Measurements from ENCODE around the gene QTRT2.

The QTRT2 gene

GRCh38 chr3:114080201-114080600 lies 23.7 kb downstream of the QTRT2 start:
- no peaks in the 10 kb centered on the region for H3K9me3 ChIP-seq (ENCODE audit: low read length)
- H3K9ac ChIP-seq (ENCODE audit: low read length) = no peak overlapping the region
- peaks cover 56% of the 10 kb centered on the region for H3K36me3 ChIP-seq (ENCODE audit: insufficient read depth, low read length)
- no peak overlapping the region for H3K27ac ChIP-seq (ENCODE audit: low read depth, low read length)
- H3K4me3 ChIP-seq (ENCODE audit: low read depth in 1 of 2, low read length in 2 of 2) = no peak overlapping the region
- H3K4me1 ChIP-seq (ENCODE audit: insufficient read depth, low read length) = no peaks in the 10 kb centered on the region
- H3K27me3 ChIP-seq (ENCODE audit: control insufficient read depth in 1 of 2, insufficient read depth in 2 of 2, low read length in 2 of 2) = no peaks in the 10 kb centered on the region

GRCh38 chr3:114081037-114081436 lies 24.5 kb downstream of the QTRT2 start:
- Histone ChIP-seq H3K4me1 (ENCODE audit: insufficient read depth, low read length) (no peaks in the 10 kb centered on the region), H3K27ac (ENCODE audit: low read depth, low read length) (no peak overlapping the region), H3K4me3 (ENCODE audit: low read depth in 1 of 2, low read length in 2 of 2) (no peak overlapping the region), H3K9ac (ENCODE audit: low read length) (no peak overlapping the region), H3K36me3 (ENCODE audit: insufficient read depth, low read length) (peaks cover 62% of the 10 kb centered on the region), H3K9me3 (ENCODE audit: low read length) (no peaks in the 10 kb centered on the region), H3K27me3 (ENCODE audit: control insufficient read depth in 1 of 2, insufficient read depth in 2 of 2, low read length in 2 of 2) (no peaks in the 10 kb centered on the region)

- Histone ChIP-seq H3K27me3 (ENCODE audit: control insufficient read depth in 1 of 2, insufficient read depth in 2 of 2, low read length in 2 of 2) (no peaks in the 10 kb centered on the region), H3K36me3 (ENCODE audit: insufficient read depth, low read length) (peaks cover 52% of the 10 kb centered on the region), H3K9me3 (ENCODE audit: low read length) (no peaks in the 10 kb centered on the region), H3K27ac (ENCODE audit: low read depth, low read length) (no peak overlapping the region), H3K4me3 (ENCODE audit: low read depth in 1 of 2, low read length in 2 of 2) (no peak overlapping the region), H3K4me1 (ENCODE audit: insufficient read depth, low read length) (no peaks in the 10 kb centered on the region), H3K9ac (ENCODE audit: low read length) (no peak overlapping the region)
These were observed 26.6 kb downstream of the QTRT2 start for GRCh38 chr3:114083112-114083511.

- Histone ChIP-seq H3K9ac (ENCODE audit: low read length) (no peak overlapping the region), H3K9me3 (ENCODE audit: low read length) (no peaks in the 10 kb centered on the region), H3K4me1 (ENCODE audit: insufficient read depth, low read length) (no peaks in the 10 kb centered on the region), H3K27ac (ENCODE audit: low read depth, low read length) (no peak overlapping the region), H3K4me3 (ENCODE audit: low read depth in 1 of 2, low read length in 2 of 2) (no peak overlapping the region), H3K36me3 (ENCODE audit: insufficient read depth, low read length) (peaks cover 40% of the 10 kb centered on the region), H3K27me3 (ENCODE audit: control insufficient read depth in 1 of 2, insufficient read depth in 2 of 2, low read length in 2 of 2) (no peaks in the 10 kb centered on the region)
These were observed 29.8 kb downstream of the QTRT2 start for GRCh38 chr3:114086356-114086755.

GRCh38 chr3:114089675-114090074 lies 33.1 kb downstream of the QTRT2 start:
- H3K4me3 ChIP-seq (ENCODE audit: low read depth in 1 of 2, low read length in 2 of 2) = no peak overlapping the region
- no peak overlapping the region for H3K9ac ChIP-seq (ENCODE audit: low read length)
- H3K9me3 ChIP-seq (ENCODE audit: low read length) = no peaks in the 10 kb centered on the region
- peaks cover 16% of the 10 kb centered on the region for H3K36me3 ChIP-seq (ENCODE audit: insufficient read depth, low read length)
- no peaks in the 10 kb centered on the region for H3K27me3 ChIP-seq (ENCODE audit: control insufficient read depth in 1 of 2, insufficient read depth in 2 of 2, low read length in 2 of 2)
- no peak overlapping the region for H3K27ac ChIP-seq (ENCODE audit: low read depth, low read length)
- H3K4me1 ChIP-seq (ENCODE audit: insufficient read depth, low read length) = no peaks in the 10 kb centered on the region

- Histone ChIP-seq H3K27ac (ENCODE audit: low read depth, low read length) (no peak overlapping the region), H3K4me3 (ENCODE audit: low read depth in 1 of 2, low read length in 2 of 2) (no peak overlapping the region), H3K9ac (ENCODE audit: low read length) (no peak overlapping the region), H3K9me3 (ENCODE audit: low read length) (no peaks in the 10 kb centered on the region), H3K36me3 (ENCODE audit: insufficient read depth, low read length) (no peaks in the 10 kb centered on the region), H3K27me3 (ENCODE audit: control insufficient read depth in 1 of 2, insufficient read depth in 2 of 2, low read length in 2 of 2) (no peaks in the 10 kb centered on the region), H3K4me1 (ENCODE audit: insufficient read depth, low read length) (no peaks in the 10 kb centered on the region)
These were observed 35.8 kb downstream of the QTRT2 start for GRCh38 chr3:114092151-114093015.

GRCh38 chr3:114093016-114093380 lies 36.5 kb downstream of the QTRT2 start:
- Histone ChIP-seq H3K4me1 (ENCODE audit: insufficient read depth, low read length) (no peaks in the 10 kb centered on the region), H3K27ac (ENCODE audit: low read depth, low read length) (no peak overlapping the region), H3K9ac (ENCODE audit: low read length) (no peak overlapping the region), H3K9me3 (ENCODE audit: low read length) (no peaks in the 10 kb centered on the region), H3K36me3 (ENCODE audit: insufficient read depth, low read length) (no peaks in the 10 kb centered on the region), H3K4me3 (ENCODE audit: low read depth in 1 of 2, low read length in 2 of 2) (no peak overlapping the region), H3K27me3 (ENCODE audit: control insufficient read depth in 1 of 2, insufficient read depth in 2 of 2, low read length in 2 of 2) (no peaks in the 10 kb centered on the region)

- H3K4me3 ChIP-seq (ENCODE audit: low read depth in 1 of 2, low read length in 2 of 2) = no peak overlapping the region
- no peak overlapping the region for H3K9ac ChIP-seq (ENCODE audit: low read length)
- H3K27me3 ChIP-seq (ENCODE audit: control insufficient read depth in 1 of 2, insufficient read depth in 2 of 2, low read length in 2 of 2) = no peaks in the 10 kb centered on the region
- no peaks in the 10 kb centered on the region for H3K4me1 ChIP-seq (ENCODE audit: insufficient read depth, low read length)
- H3K36me3 ChIP-seq (ENCODE audit: insufficient read depth, low read length) = no peaks in the 10 kb centered on the region
- H3K27ac ChIP-seq (ENCODE audit: low read depth, low read length) = no peak overlapping the region
- H3K9me3 ChIP-seq (ENCODE audit: low read length) = no peaks in the 10 kb centered on the region
These were observed 37.1 kb downstream of the QTRT2 start for GRCh38 chr3:114093596-114093995.

GRCh38 chr3:114095796-114096195 lies 39.3 kb downstream of the QTRT2 start:
- H3K9ac ChIP-seq (ENCODE audit: low read length) = no peak overlapping the region
- H3K9me3 ChIP-seq (ENCODE audit: low read length) = no peaks in the 10 kb centered on the region
- no peak overlapping the region for H3K4me3 ChIP-seq (ENCODE audit: low read depth in 1 of 2, low read length in 2 of 2)
- H3K27ac ChIP-seq (ENCODE audit: low read depth, low read length) = no peak overlapping the region
- no peaks in the 10 kb centered on the region for H3K36me3 ChIP-seq (ENCODE audit: insufficient read depth, low read length)
- no peaks in the 10 kb centered on the region for H3K4me1 ChIP-seq (ENCODE audit: insufficient read depth, low read length)
- no peaks in the 10 kb centered on the region for H3K27me3 ChIP-seq (ENCODE audit: control insufficient read depth in 1 of 2, insufficient read depth in 2 of 2, low read length in 2 of 2)

GRCh38 chr3:114101101-114101500 lies 44.6 kb downstream of the QTRT2 start:
- Histone ChIP-seq H3K36me3 (ENCODE audit: insufficient read depth, low read length) (no peaks in the 10 kb centered on the region), H3K27me3 (ENCODE audit: control insufficient read depth in 1 of 2, insufficient read depth in 2 of 2, low read length in 2 of 2) (no peaks in the 10 kb centered on the region), H3K4me1 (ENCODE audit: insufficient read depth, low read length) (no peaks in the 10 kb centered on the region), H3K9ac (ENCODE audit: low read length) (no peak overlapping the region), H3K27ac (ENCODE audit: low read depth, low read length) (no peak overlapping the region), H3K4me3 (ENCODE audit: low read depth in 1 of 2, low read length in 2 of 2) (no peak overlapping the region), H3K9me3 (ENCODE audit: low read length) (no peaks in the 10 kb centered on the region)

GRCh38 chr3:114103181-114103580 lies 46.6 kb downstream of the QTRT2 start:
- no peaks in the 10 kb centered on the region for H3K27me3 ChIP-seq (ENCODE audit: control insufficient read depth in 1 of 2, insufficient read depth in 2 of 2, low read length in 2 of 2)
- H3K36me3 ChIP-seq (ENCODE audit: insufficient read depth, low read length) = no peaks in the 10 kb centered on the region
- H3K9ac ChIP-seq (ENCODE audit: low read length) = no peak overlapping the region
- H3K4me1 ChIP-seq (ENCODE audit: insufficient read depth, low read length) = no peaks in the 10 kb centered on the region
- no peak overlapping the region for H3K4me3 ChIP-seq (ENCODE audit: low read depth in 1 of 2, low read length in 2 of 2)
- H3K9me3 ChIP-seq (ENCODE audit: low read length) = no peaks in the 10 kb centered on the region
- H3K27ac ChIP-seq (ENCODE audit: low read depth, low read length) = no peak overlapping the region

GRCh38 chr3:114103858-114104257 lies 47.3 kb downstream of the QTRT2 start:
- H3K4me1 ChIP-seq (ENCODE audit: insufficient read depth, low read length) = no peaks in the 10 kb centered on the region
- H3K4me3 ChIP-seq (ENCODE audit: low read depth in 1 of 2, low read length in 2 of 2) = no peak overlapping the region
- H3K9me3 ChIP-seq (ENCODE audit: low read length) = no peaks in the 10 kb centered on the region
- H3K27ac ChIP-seq (ENCODE audit: low read depth, low read length) = no peak overlapping the region
- no peak overlapping the region for H3K9ac ChIP-seq (ENCODE audit: low read length)
- H3K27me3 ChIP-seq (ENCODE audit: control insufficient read depth in 1 of 2, insufficient read depth in 2 of 2, low read length in 2 of 2) = no peaks in the 10 kb centered on the region
- H3K36me3 ChIP-seq (ENCODE audit: insufficient read depth, low read length) = no peaks in the 10 kb centered on the region

Measured in muscle layer of colon (tissue), 2 donors.